PC-9 (cell line): ENCODE results near the gene RASAL2. TPM values are rescaled to one million over a fixed set of nuclear protein-coding genes. Genes with fewer than 3 reads are reported as not detected.
"Not testable (repeated sequence)": the region's sequence is repeated elsewhere in the genome, so short reads cannot be mapped to it uniquely, and the experiment has no call there.

Experiments
- BruUV-seq: library from RNA; stranded (reverse); fragments of 400-500 nt; replicated peaks from 2 replicates; lab custom pipeline; 2021; lab: Mats Ljungman, UMichigan
- CTCF ChIA-PET: fragments of 300-600 bp; sonication (Branson Sonifier 250); formaldehyde crosslinking; loops from one replicate; lab custom pipeline; 2022; ENCODE audit warnings: antibody characterized with exemption; lab: Charles Lee
- POLR2A ChIA-PET: fragments of 300-600 bp; sonication (Branson Sonifier 250); formaldehyde crosslinking; loops from one replicate; lab custom pipeline; 2022; ENCODE audit warnings: antibody characterized with exemption; ENCODE audit not compliant: unreplicated experiment; lab: Charles Lee
- DNase-seq, 2 experiments: peaks; one replicate each; pipeline versions ENCODE4 v3.0.0 to v3.0.0-alpha.2; 2015 to 2022; ENCODE audit warnings: mixed read lengths in 1 of 2
- H2AFZ ChIP-seq: fragments of 200-600 bp; sonication (generic); 2 replicates; pipeline ENCODE4 v1.8.1; 2017; ENCODE audit warnings: antibody characterized with exemption
- H3F3A ChIP-seq: fragments of 200-600 bp; sonication (generic); 2 replicates; pipeline ENCODE4 v1.8.1; 2017; ENCODE audit warnings: antibody characterized with exemption, mild to moderate bottlenecking, low read depth; ENCODE audit not compliant: insufficient read depth
- H3K27ac ChIP-seq: fragments of 200-600 bp; sonication (generic); 2 replicates; pipeline ENCODE4 v1.6.1; 2016; ENCODE audit warnings: mixed run types
- H3K27me3 ChIP-seq: fragments of 200-600 bp; sonication (generic); 2 replicates; pipeline ENCODE4 v1.6.1; 2016; ENCODE audit warnings: low read depth, mixed run types; ENCODE audit not compliant: insufficient read depth
- H3K36me3 ChIP-seq: fragments of 200-600 bp; sonication (generic); 2 replicates; pipeline ENCODE4 v1.6.1; 2016; ENCODE audit warnings: low read depth, mixed run types
- H3K4me1 ChIP-seq: fragments of 200-600 bp; sonication (generic); replicated peaks from 2 replicates; pipeline ENCODE4 v1.6.1; 2016; ENCODE audit warnings: mixed run types; ENCODE audit not compliant: insufficient read depth
- H3K4me2 ChIP-seq: fragments of 200-600 bp; sonication (generic); 2 replicates; pipeline ENCODE4 v1.6.1; 2017; ENCODE audit warnings: mixed run types
- H3K4me3 ChIP-seq: fragments of 200-600 bp; sonication (generic); 2 replicates; pipeline ENCODE4 v1.6.1; 2016; ENCODE audit warnings: mixed run types
- H3K79me2 ChIP-seq: fragments of 200-600 bp; sonication (generic); 2 replicates; pipeline ENCODE4 v1.6.1; 2017; ENCODE audit warnings: low read depth, mixed run types
- H3K9me2 ChIP-seq: fragments of 200-600 bp; sonication (generic); 2 replicates; pipeline ENCODE4 v1.8.1; 2017; ENCODE audit warnings: mild to moderate bottlenecking; ENCODE audit not compliant: insufficient read depth
- H3K9me3 ChIP-seq: fragments of 200-600 bp; sonication (generic); 2 replicates; pipeline ENCODE4 v1.8.1; 2016; ENCODE audit warnings: low read depth; ENCODE audit not compliant: insufficient read depth
- H4K20me1 ChIP-seq: fragments of 200-600 bp; sonication (generic); 2 replicates; pipeline ENCODE4 v1.8.1; 2017; ENCODE audit not compliant: insufficient read depth
- CTCF ChIP-seq: fragments of 200-600 bp; sonication (generic); conservative IDR thresholded peaks from 2 replicates; pipeline ENCODE4 v1.6.1; 2017; ENCODE audit warnings: mixed run types, antibody characterized with exemption, mild to moderate bottlenecking, moderate library complexity
- EZH2 ChIP-seq: fragments of 200-600 bp; sonication (generic); IDR thresholded peaks from 2 replicates; pipeline ENCODE4 v1.8.0; 2017; ENCODE audit warnings: antibody characterized with exemption, low read depth
- intact Hi-C: fragments of 100-400 bp; cut with micrococcal nuclease; formaldehyde crosslinking; loops from one replicate; pipeline ENCODE4 v1.10.0; 2022; ENCODE audit not compliant: unreplicated experiment
- total RNA-seq: library from RNA; stranded (reverse); gene quantifications from 2 replicates; pipeline ENCODE4 v1.2.3, GENCODE V29; 2021

The RASAL2 gene
- total RNA-seq, 1 experiment from 2014 or later, result 54.1 TPM

GRCh38 chr1:178086766-178087165, 7.1 kb upstream of the RASAL2 start:
- BruUV-seq, result no TSS peak
- 0 out of 2 replicates have a peak, but pooled peaks cover 7% of the 10 kb centered on the region for H3K79me2 ChIP-seq
- intact Hi-C loops, result no loop called here
- no peak overlapping the region for H3K4me2 ChIP-seq
- DNase-seq, result no peak
- CTCF ChIA-PET, result no interaction called here
- no peak overlapping the region for H3K27ac ChIP-seq
- H3K9me3 ChIP-seq, result no peaks in the 10 kb centered on the region
- H3K27me3 ChIP-seq, result no peaks in the 10 kb centered on the region
- H3F3A ChIP-seq, result peaks cover 6% of the 10 kb centered on the region; the same call in 1 of the 2 replicates
- TF ChIP-seq CTCF, result no peak
- TF ChIP-seq EZH2, result no peak
- H3K36me3 ChIP-seq, result no peaks in the 10 kb centered on the region
- H3K4me3 ChIP-seq, result no peak overlapping the region
- H2AFZ ChIP-seq, result no peak overlapping the region
- H4K20me1 ChIP-seq, result no peaks in the 10 kb centered on the region
- H3K9me2 ChIP-seq, result no peaks in the 10 kb centered on the region
- peaks cover 5% of the 10 kb centered on the region for H3K4me1 ChIP-seq
- POLR2A ChIA-PET, result interaction anchor here (0.5 kb wide), 1 partner anchor 36 kb away, joined by 4 read pairs; no protein-coding TSS in a partner anchor

GRCh38 chr1:178088651-178089050, 5.3 kb upstream of the RASAL2 start:
- ChIA-PET POLR2A (no interaction called here), CTCF (no interaction called here)
- H3K9me2 ChIP-seq, result no peaks in the 10 kb centered on the region
- no peak overlapping the region for H3K4me3 ChIP-seq
- H3K4me1 ChIP-seq, result peaks cover 16% of the 10 kb centered on the region
- BruUV-seq, result no TSS peak
- no peak for DNase-seq
- no peak overlapping the region for H2AFZ ChIP-seq
- peaks cover 22% of the 10 kb centered on the region; the same call in 1 of the 2 replicates for H3F3A ChIP-seq
- no peaks in the 10 kb centered on the region for H4K20me1 ChIP-seq
- H3K27me3 ChIP-seq, result no peaks in the 10 kb centered on the region
- H3K9me3 ChIP-seq, result no peaks in the 10 kb centered on the region
- peaks cover 17% of the 10 kb centered on the region; the same call in 1 of the 2 replicates for H3K79me2 ChIP-seq
- TF ChIP-seq CTCF (no peak), EZH2 (no peak)
- H3K27ac ChIP-seq, result no peak overlapping the region
- no peaks in the 10 kb centered on the region for H3K36me3 ChIP-seq
- intact Hi-C loops, result no loop called here
- no peak overlapping the region for H3K4me2 ChIP-seq

GRCh38 chr1:178091454-178091853, 2.5 kb upstream of the RASAL2 start:
- H3K4me3 ChIP-seq, DNase-seq, H3K9me2 ChIP-seq, H4K20me1 ChIP-seq, H3K36me3 ChIP-seq, intact Hi-C loops, H3K9me3 ChIP-seq, H3K27me3 ChIP-seq, BruUV-seq, H2AFZ ChIP-seq: not testable (repeated sequence)
- peaks cover 42% of the 10 kb centered on the region for H3K79me2 ChIP-seq
- peaks cover 30% of the 10 kb centered on the region for H3K4me1 ChIP-seq
- POLR2A ChIA-PET, result interaction anchor here (1.0 kb wide), 1 partner anchor 237 kb away, joined by 3 read pairs; no protein-coding TSS in a partner anchor
- peak overlapping the region; percentile 91 for H3K4me2 ChIP-seq
- CTCF ChIA-PET, result interaction anchor here (1.4 kb wide), 1 partner anchor 35 kb away, joined by 5 read pairs; no protein-coding TSS in a partner anchor
- H3F3A ChIP-seq, result peaks cover 39% of the 10 kb centered on the region; the same call in 1 of the 2 replicates
- H3K27ac ChIP-seq, result peak overlapping the region; percentile 76
